Small intestine (tissue), 16 donors: ENCODE data around the gene MME. TPM values are rescaled to one million over a fixed set of nuclear protein-coding genes. Genes with fewer than 3 reads are reported as not detected.

ENCODE experiments used
- DNase-seq, 2 donors: peaks; one replicate each; pipeline versions ENCODE4 v3.0.0 to v3.0.0-alpha.2; 2013
- FAIRE-seq: peaks from 2 replicates; lab custom pipeline; 2012; peaks lifted over from hg19 to GRCh38; lab: Jason Lieb, UNC
- H3K27ac ChIP-seq, 3 donors: one replicate each; pipeline ENCODE4 v1.5.1; 2013; ENCODE audit warnings: low read length in 2 of 3, mild to moderate bottlenecking in 2 of 3, control low read depth in 1 of 3, inconsistent platforms in 1 of 3, low read depth in 1 of 3, moderate library complexity in 1 of 3
- H3K27me3 ChIP-seq, 3 donors: one replicate each; pipeline ENCODE4 v1.6.1; 2013; ENCODE audit warnings: low read length in 3 of 3, inconsistent platforms in 1 of 3; ENCODE audit not compliant: control insufficient read depth in 3 of 3, insufficient read depth in 3 of 3
- H3K36me3 ChIP-seq, 3 donors: one replicate each; pipeline ENCODE4 v1.6.1; 2013; ENCODE audit warnings: low read length in 3 of 3, inconsistent platforms in 1 of 3, low read depth in 1 of 3, mild to moderate bottlenecking in 1 of 3, moderate library complexity in 1 of 3; ENCODE audit not compliant: control insufficient read depth in 3 of 3, insufficient read depth in 2 of 3
- H3K4me1 ChIP-seq, 3 donors: one replicate each; pipeline ENCODE4 v1.6.1; 2013; ENCODE audit warnings: low read length in 2 of 3, inconsistent platforms in 1 of 3, low read depth in 1 of 3, mild to moderate bottlenecking in 1 of 3, moderate library complexity in 1 of 3; ENCODE audit not compliant: control insufficient read depth in 3 of 3, insufficient read depth in 2 of 3
- H3K4me3 ChIP-seq, 3 donors: one replicate each; pipeline ENCODE4 v1.5.1; 2013; ENCODE audit warnings: low read length in 3 of 3, control low read depth in 1 of 3, inconsistent platforms in 1 of 3, low read depth in 1 of 3, mild to moderate bottlenecking in 1 of 3, moderate library complexity in 1 of 3
- H3K9me3 ChIP-seq, 2 donors: one replicate each; pipeline ENCODE4 v1.6.1; 2013; ENCODE audit warnings: low read depth in 1 of 2, low read length in 1 of 2; ENCODE audit not compliant: control insufficient read depth in 2 of 2, insufficient read depth in 1 of 2
- WGBS, 3 donors: extraction: QIAGEN DNeasy Blood & Tissue Kit; methylation state at CpG; one replicate each; pipeline ENCODE4 v1.1.7; 2013; 5-methylcytosine and 5-hydroxymethylcytosine counted together
- long read RNA-seq, 10 donors: transcript quantifications; one replicate each; lab custom pipeline, GENCODE V29; 2026
- polyA plus RNA-seq, 4 donors: library from polyadenylated mRNA; stranded (reverse) in 3 of 4; unstranded in 1 of 4; fragments of 200-250 nt in 3 of 4; fragments of 120-200 nt in 1 of 4; gene quantifications; one replicate each; pipeline versions ENCODE4 v1.2.1 to v1.2.3, GENCODE V29; 2013
- donor health status: healthy with polysubstance abuse.
- donor health status: control.
- donor health status: control.
- donor health status: Bipolar disorder and iron deficiency.
- donor health status: healthy.

Gene MME
- 100 to 1,000 TPM in 3 of 4 donors, 10 to 100 TPM in 1; 62.1 to 206 (median 132) TPM for polyA plus RNA-seq
- long read RNA-seq, donor 1 = 0 reads
- long read RNA-seq, donor 2, transcript MME-201 (23 exons, 2,360 nt) = major isoform, 7 of 19 reads
- long read RNA-seq, donor 2, partial matches to known transcripts = 11 of 19 reads
- long read RNA-seq, donor 2, other reads (novel, unspliced or antisense) = 0 of 19 reads
- long read RNA-seq, donor 3, full-length matches to known transcripts = 5 of 10 reads
- long read RNA-seq, donor 3, partial matches to known transcripts = 5 of 10 reads
- long read RNA-seq, donor 3, other reads (novel, unspliced or antisense) = 0 of 10 reads
- long read RNA-seq, donor 4 = 0 reads
- long read RNA-seq, donor 5, partial matches to known transcripts = 0 of 1 reads
- long read RNA-seq, donor 5, other reads (novel, unspliced or antisense) = 0 of 1 reads
- long read RNA-seq, donor 6, full-length matches to known transcripts = 30 of 119 reads
- long read RNA-seq, donor 6, partial matches to known transcripts = 89 of 119 reads
- long read RNA-seq, donor 6, other reads (novel, unspliced or antisense) = 0 of 119 reads
- long read RNA-seq, donor 7 = 0 reads
- long read RNA-seq, donor 8 = 0 reads
- long read RNA-seq, donor 9, partial matches to known transcripts = 11 of 12 reads
- long read RNA-seq, donor 9, other reads (novel, unspliced or antisense) = 0 of 12 reads
- long read RNA-seq, donor 10, partial matches to known transcripts = 0 of 7 reads
- long read RNA-seq, donor 10, other reads (novel, unspliced or antisense) = 0 of 7 reads

GRCh38 chr3:155079746-155080487 is at the start of gene MME:
MME (plus strand) TSS chr3:155080319; CDS start chr3:155084168, 3,849 bp downstream.
- no peaks in the 10 kb centered on the region for H3K9me3 ChIP-seq
- H3K27me3 ChIP-seq = peaks cover 0 to 11% (median 0%) of the 10 kb centered on the region in 3 donors
- peaks cover 0 to 2% (median 1%) of the 10 kb centered on the region in 3 donors for H3K36me3 ChIP-seq
- 1 to 4% (median 1%) methylated on average over 47 to 51 of the region's 51 CpGs for WGBS, 3 donors
- DNase-seq (peak; percentile 93 to 97), FAIRE-seq (no peak)
- peaks cover 0 to 2% (median 0%) of the 10 kb centered on the region in 3 donors for H3K4me1 ChIP-seq
- peak within 1 kb of the TSS in 2 of 3 donors; percentile 57 to 59 for H3K4me3 ChIP-seq
- H3K27ac ChIP-seq = peak within 1 kb of the TSS; percentile 74 to 90 (median 80)

DNA sequence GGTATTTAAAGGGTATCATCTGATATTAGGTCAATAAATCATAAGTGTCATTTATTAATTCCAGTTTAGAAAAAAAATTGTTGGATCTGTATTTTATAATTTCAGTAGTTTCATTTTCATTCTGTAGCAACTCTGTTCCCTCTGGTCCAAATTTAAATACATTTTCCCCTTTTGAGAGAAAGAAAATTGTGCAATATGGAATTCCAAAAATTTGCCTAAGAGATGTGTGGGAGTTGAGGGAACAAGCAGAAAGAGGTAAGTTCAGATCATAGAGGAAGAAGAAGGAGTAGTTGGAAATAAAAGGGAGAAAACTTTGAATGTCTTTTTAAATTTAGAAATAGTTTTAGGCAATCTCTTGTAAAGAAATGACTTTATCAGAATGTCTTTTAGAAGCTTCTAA is 48.9 kb upstream of the MME start:
- H3K9me3 ChIP-seq = no peaks in the 10 kb centered on the region
- DNase-seq = no peak
- no peak overlapping the region for H3K4me3 ChIP-seq
- no peaks in the 10 kb centered on the region for H3K27me3 ChIP-seq
- no peak for FAIRE-seq
- no peak overlapping the region for H3K27ac ChIP-seq
- no peaks in the 10 kb centered on the region for H3K36me3 ChIP-seq
- peaks cover 0 to 4% (median 0%) of the 10 kb centered on the region in 3 donors for H3K4me1 ChIP-seq

GRCh38 chr3:155032918-155033317 is 47.2 kb upstream of the MME start:
- DNase-seq (no peak), FAIRE-seq (no peak)
- no peak overlapping the region for H3K4me3 ChIP-seq
- no peaks in the 10 kb centered on the region for H3K27me3 ChIP-seq
- H3K9me3 ChIP-seq = no peaks in the 10 kb centered on the region
- H3K4me1 ChIP-seq = no peaks in the 10 kb centered on the region
- H3K27ac ChIP-seq = no peak overlapping the region
- no peaks in the 10 kb centered on the region for H3K36me3 ChIP-seq

DNA sequence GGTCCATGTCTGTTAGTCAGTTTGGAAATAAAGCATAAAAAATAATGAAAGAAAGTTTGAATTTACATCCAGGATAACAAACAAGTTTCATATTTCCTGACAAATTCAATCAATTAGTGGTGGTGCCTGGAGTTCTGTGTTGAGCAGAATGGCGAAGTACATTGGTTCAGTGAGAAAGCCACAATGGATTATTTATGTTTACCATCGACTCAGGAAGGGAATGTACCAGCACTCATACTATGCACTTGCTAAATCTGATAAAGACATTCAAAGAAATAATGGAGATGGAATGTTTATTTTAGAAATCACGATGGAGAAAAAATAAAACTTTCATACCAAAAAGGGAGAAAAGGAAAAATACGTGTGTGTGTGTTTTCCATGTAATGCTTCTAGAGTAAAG is 45.3 kb upstream of the MME start:
- H3K4me3 ChIP-seq = no peak overlapping the region
- no peaks in the 10 kb centered on the region for H3K27me3 ChIP-seq
- DNase-seq (no peak), FAIRE-seq (no peak)
- no peak overlapping the region for H3K27ac ChIP-seq
- no peaks in the 10 kb centered on the region for H3K9me3 ChIP-seq
- no peaks in the 10 kb centered on the region for H3K36me3 ChIP-seq
- H3K4me1 ChIP-seq = no peaks in the 10 kb centered on the region
- 74 to 86% (median 81%) methylated on average over 4 of the region's 4 CpGs for WGBS, 3 donors

- 78 to 83% (median 78%) methylated on average over 2 of the region's 2 CpGs for WGBS, 3 donors
- Histone ChIP-seq H3K4me1 (no peaks in the 10 kb centered on the region), H3K4me3 (no peak overlapping the region), H3K27ac (no peak overlapping the region), H3K27me3 (no peaks in the 10 kb centered on the region), H3K36me3 (no peaks in the 10 kb centered on the region), H3K9me3 (no peaks in the 10 kb centered on the region)
- no peak for FAIRE-seq
- DNase-seq = no peak
Observed at GRCh38 chr3:155035553-155035952, 44.6 kb upstream of the MME start.

DNA sequence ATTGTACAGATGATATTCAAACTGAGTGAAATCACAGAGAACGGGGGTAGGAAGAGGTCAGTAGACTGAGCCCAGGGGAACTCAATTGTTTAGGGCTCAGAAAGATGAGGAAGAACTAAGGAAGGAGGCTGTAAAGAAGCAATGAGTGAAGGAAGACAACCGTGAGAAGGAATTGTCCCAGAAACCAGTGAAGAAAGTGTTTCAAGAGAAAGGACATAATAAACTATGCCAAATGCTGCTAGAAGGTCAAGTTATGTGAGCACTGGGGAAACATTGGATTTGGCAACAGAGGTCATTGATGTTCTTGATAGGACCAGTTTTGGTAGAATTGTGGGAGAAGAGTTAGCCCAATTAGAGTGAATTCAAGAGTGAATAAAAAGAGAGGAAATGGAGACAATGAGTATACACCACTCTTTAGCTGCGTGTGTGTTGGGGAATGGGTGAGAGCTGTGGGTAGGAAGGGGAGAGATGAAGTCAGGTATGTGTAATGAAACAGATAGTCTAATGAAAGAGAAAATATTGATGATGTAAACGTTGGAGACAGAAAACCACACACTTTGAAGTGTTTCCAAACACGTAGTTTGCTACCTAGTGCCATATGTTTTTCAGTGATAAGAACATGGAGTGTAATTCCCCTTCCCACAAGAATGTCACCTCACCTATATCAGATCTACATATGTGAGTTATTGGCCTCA is 42.5 kb upstream of the MME start:
- no peak overlapping the region for H3K27ac ChIP-seq
- no peaks in the 10 kb centered on the region for H3K27me3 ChIP-seq
- no peaks in the 10 kb centered on the region for H3K4me1 ChIP-seq
- DNase-seq = no peak
- H3K4me3 ChIP-seq = no peak overlapping the region
- whole genome bisulfite sequencing, 3 donors = 70 to 75% (median 72%) methylated on average over 5 of the region's 5 CpGs
- H3K36me3 ChIP-seq = no peaks in the 10 kb centered on the region
- no peak for FAIRE-seq
- no peaks in the 10 kb centered on the region for H3K9me3 ChIP-seq

DNA sequence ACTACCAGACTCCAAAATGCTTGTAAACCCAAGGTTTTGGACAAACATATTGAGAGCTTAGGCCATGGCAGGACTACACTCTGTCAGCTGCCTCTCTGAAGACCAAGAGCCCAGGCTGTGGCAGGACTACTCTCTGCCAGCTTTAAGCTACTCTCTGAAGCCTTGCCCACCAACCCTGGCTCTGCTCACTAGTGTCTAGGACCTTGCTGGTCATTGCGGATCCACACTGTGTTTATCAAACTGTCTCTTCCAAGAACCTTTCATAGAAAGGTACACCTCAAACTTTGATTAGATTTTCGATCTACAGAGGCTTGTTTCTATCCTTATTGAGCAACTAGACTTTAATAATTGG is 41.9 kb upstream of the MME start:
- Histone ChIP-seq H3K36me3 (no peaks in the 10 kb centered on the region), H3K4me1 (no peaks in the 10 kb centered on the region), H3K27ac (no peak overlapping the region), H3K4me3 (no peak overlapping the region), H3K9me3 (no peaks in the 10 kb centered on the region), H3K27me3 (no peaks in the 10 kb centered on the region)
- WGBS, 3 donors = 83 to 92% (median 87%) methylated on average over 2 of the region's 2 CpGs
- DNase-seq = no peak
- FAIRE-seq = no peak

DNA sequence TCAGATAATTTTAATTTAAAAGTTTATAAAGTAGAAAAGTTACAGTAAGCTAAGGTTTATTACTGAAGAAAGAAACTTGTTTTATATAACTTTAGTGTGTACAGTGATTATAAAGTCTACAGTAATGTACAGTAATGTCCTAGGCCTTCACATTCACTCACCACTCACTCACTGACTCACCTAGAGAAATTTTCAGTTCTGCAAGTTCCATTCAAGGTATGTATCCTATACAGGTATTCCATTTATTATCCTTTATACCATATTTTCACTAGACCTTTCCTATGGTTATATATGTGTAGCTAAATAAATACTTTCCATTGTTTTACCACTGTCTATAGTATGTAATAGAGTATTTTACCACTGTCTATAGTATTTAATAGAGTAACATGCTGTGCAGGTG is 33.2 kb upstream of the MME start:
- Histone ChIP-seq H3K27me3 (no peaks in the 10 kb centered on the region), H3K4me3 (no peak overlapping the region), H3K9me3 (peaks cover 0 to 8% of the 10 kb centered on the region in 2 donors), H3K4me1 (no peaks in the 10 kb centered on the region), H3K36me3 (no peaks in the 10 kb centered on the region), H3K27ac (no peak overlapping the region)
- DNase-seq (no peak), FAIRE-seq (peak; percentile 84)
